NB4 (cell line): ENCODE results near the gene CMTM3.
"Not testable (repeated sequence)": the region's sequence is repeated elsewhere in the genome, so short reads cannot be mapped to it uniquely, and the experiment has no call there.

Source experiments
- DNase-seq: peaks from one replicate; pipeline ENCODE4 v3.0.0; 2010; ENCODE audit warnings: low read depth
- H3K4me3 ChIP-seq: one replicate; pipeline ENCODE4 v1.5.1; 2011; ENCODE audit warnings: mild to moderate bottlenecking, low read depth, low read length, moderate library complexity
- MYC ChIP-seq: IDR thresholded peaks from 2 replicates; pipeline ENCODE4 v1.6.1; 2011; ENCODE audit warnings: low read depth, low read length
- POLR2A ChIP-seq: IDR thresholded peaks from 2 replicates; pipeline ENCODE4 v1.6.1; 2011; ENCODE audit warnings: mild to moderate bottlenecking; ENCODE audit not compliant: insufficient read length; ENCODE audit errors: extremely low read depth
- TF ChIP-seq, protein P1 (sequence below): IDR thresholded peaks from one replicate; pipeline ENCODE4 v1.5.1; 2012; ENCODE audit warnings: low read depth, low read length
- TF ChIP-seq, protein P2 (sequence below): IDR thresholded peaks from 2 replicates; pipeline ENCODE4 v1.6.1; 2011; ENCODE audit warnings: low read depth, low read length

Gene CMTM3

GRCh38 chr16:66563574-66564334 lies 40.8 kb upstream of the CMTM3 start:
- DNase-seq, result no peak
- no peak for TF ChIP-seq POLR2A
- no peak for TF ChIP-seq MYC
- TF ChIP-seq, protein P1, sequence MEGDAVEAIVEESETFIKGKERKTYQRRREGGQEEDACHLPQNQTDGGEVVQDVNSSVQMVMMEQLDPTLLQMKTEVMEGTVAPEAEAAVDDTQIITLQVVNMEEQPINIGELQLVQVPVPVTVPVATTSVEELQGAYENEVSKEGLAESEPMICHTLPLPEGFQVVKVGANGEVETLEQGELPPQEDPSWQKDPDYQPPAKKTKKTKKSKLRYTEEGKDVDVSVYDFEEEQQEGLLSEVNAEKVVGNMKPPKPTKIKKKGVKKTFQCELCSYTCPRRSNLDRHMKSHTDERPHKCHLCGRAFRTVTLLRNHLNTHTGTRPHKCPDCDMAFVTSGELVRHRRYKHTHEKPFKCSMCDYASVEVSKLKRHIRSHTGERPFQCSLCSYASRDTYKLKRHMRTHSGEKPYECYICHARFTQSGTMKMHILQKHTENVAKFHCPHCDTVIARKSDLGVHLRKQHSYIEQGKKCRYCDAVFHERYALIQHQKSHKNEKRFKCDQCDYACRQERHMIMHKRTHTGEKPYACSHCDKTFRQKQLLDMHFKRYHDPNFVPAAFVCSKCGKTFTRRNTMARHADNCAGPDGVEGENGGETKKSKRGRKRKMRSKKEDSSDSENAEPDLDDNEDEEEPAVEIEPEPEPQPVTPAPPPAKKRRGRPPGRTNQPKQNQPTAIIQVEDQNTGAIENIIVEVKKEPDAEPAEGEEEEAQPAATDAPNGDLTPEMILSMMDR, result no peak
- TF ChIP-seq, protein P2, sequence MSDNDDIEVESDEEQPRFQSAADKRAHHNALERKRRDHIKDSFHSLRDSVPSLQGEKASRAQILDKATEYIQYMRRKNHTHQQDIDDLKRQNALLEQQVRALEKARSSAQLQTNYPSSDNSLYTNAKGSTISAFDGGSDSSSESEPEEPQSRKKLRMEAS, result no peak
- no peak overlapping the region for H3K4me3 ChIP-seq

DNA sequence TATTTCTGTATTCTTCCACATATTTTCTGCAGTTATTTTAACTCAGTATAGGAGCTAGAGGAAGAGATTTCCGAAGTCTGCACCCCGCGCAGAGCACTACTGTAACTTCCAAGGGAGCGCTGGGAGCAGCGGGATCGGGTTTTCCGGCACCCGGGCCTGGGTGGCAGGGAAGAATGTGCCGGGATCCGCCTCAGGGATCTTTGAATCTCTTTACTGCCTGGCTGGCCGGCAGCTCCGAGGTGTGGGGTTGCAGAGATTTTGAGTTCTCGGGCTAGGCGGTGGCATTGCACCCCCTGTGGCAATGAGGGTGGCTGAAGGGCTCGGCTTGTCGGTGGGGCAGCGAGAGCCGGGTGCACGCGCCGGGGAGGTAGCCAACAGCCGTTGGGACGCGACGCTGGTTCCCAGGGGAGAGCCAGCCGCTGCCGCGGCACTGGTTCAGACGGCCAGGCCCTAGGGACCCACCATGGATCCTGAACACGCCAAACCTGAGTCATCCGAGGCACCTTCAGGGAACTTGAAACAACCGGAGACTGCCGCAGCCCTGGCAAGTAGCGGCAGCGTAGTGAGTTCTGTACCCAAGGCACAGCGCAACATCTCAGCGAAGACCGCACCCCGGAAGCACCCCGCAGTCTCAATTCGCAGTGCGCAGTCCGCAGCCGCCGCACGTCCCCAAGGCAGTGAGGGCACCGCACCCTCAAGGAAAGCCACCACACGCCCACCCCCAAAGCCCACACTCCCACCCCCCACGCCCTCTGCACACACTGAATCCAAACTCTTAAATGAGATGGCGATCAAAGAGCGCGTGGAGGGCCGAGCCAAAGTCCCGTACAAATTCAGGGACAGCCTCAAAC lies 38.2 kb upstream of the CMTM3 start, which contains the start of gene CMTM1:
Gene CMTM1, plus strand, starts transcription at position 389 of the 851 bp plus-strand sequence. Its CDS starts 75 bp downstream, at position 464.
- TF ChIP-seq, protein P2, result no peak
- no peak for TF ChIP-seq MYC
- TF ChIP-seq, protein P1, result no peak
- TF ChIP-seq POLR2A, result no peak

GRCh38 chr16:66567270-66567669 lies 37.2 kb upstream of the CMTM3 start:
- not testable (repeated sequence) for H3K4me3 ChIP-seq, DNase-seq

More for the DNA sequence above, 38.2 kb upstream of the CMTM3 start, which contains the start of gene CMTM1:
- no peak for DNase-seq
- no peak within 1 kb of the TSS for H3K4me3 ChIP-seq

DNA sequence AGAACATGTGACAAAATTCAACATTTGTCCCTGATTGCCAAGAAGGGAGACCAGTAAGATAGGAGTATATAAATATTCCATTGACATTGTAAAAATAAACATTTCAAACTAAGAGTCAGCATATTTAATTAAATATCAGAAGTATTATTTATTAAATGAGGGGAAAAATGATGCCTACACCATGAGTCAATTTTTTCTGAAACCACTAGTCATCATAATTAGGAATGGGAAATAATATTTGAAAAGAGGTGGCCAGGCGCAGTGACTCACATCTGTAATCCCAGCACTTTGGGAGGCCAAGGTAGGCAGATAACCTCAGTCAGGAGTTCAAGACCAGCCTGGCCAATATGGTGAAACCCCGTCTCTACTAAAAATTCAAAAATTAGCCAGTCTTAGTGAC lies 36.1 kb upstream of the CMTM3 start:
- H3K4me3 ChIP-seq, result no peak overlapping the region
- TF ChIP-seq MYC (no peak), POLR2A (no peak)
- TF ChIP-seq, protein P1, result no peak
- TF ChIP-seq, protein P2, result no peak
- no peak for DNase-seq

DNA sequence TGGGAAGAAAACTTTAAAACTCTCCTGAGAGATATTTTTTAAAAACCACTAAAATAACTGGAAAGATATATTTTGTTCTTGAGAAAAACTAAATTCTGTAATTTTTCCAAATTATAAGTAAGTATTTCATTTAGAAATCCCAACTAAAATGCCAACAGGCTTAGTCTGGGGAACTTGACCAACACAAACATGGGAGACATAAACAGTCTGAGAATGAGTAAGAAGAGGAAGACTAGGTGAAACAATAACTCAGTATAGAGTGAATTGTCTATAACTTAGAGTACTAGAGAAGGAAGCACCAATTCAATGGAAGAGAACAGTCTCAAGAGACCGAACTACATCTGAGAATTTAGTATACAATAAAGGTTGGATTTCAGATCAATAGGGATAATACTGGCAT lies 35.4 kb upstream of the CMTM3 start:
- no peak overlapping the region for H3K4me3 ChIP-seq

More for the DNA sequence above, 35.4 kb upstream of the CMTM3 start:
- DNase-seq, result no peak
- TF ChIP-seq, protein P2, result no peak
- no peak for TF ChIP-seq POLR2A
- TF ChIP-seq, protein P1, result no peak
- no peak for TF ChIP-seq MYC
